DND-41 (cell line): ENCODE results near the gene IQCH.

ENCODE experiments used
- ATAC-seq: fragments of 200-7000 bp; cut with Tn5 transposase; 3 replicates; pipeline ENCODE4 v1.9.1; 2021; ENCODE audit warnings: low read depth; ENCODE audit not compliant: insufficient read depth
- DNase-seq: peaks from one replicate; pipeline ENCODE4 v3.0.0-alpha.2; 2020
- H2AFZ ChIP-seq: 2 replicates; pipeline ENCODE4 v1.6.0; 2012; ENCODE audit warnings: low read depth, low read length
- H3K27ac ChIP-seq: 2 replicates; pipeline ENCODE4 v1.5.1; 2012; ENCODE audit warnings: low read length, inconsistent platforms
- H3K27me3 ChIP-seq: fragments of 200-600 bp; sonication (generic); 2 replicates; pipeline ENCODE4 v1.6.0; 2012; ENCODE audit warnings: low read length, mild to moderate bottlenecking, inconsistent platforms; ENCODE audit not compliant: insufficient read depth, poor library complexity
- H3K36me3 ChIP-seq: 2 replicates; pipeline ENCODE4 v1.5.1; 2012; ENCODE audit warnings: low read length, inconsistent platforms; ENCODE audit not compliant: insufficient read depth
- H3K4me1 ChIP-seq: 2 replicates; pipeline ENCODE4 v1.5.1; 2012; ENCODE audit warnings: mild to moderate bottlenecking, low read length; ENCODE audit not compliant: insufficient read depth
- H3K4me2 ChIP-seq: 2 replicates; pipeline ENCODE4 v1.6.0; 2012; ENCODE audit warnings: mild to moderate bottlenecking, moderate library complexity, low read length, inconsistent platforms; ENCODE audit not compliant: insufficient read depth
- H3K4me3 ChIP-seq, 2 experiments: fragments of 200-600 bp in 1 of 2; shearing (Covaris generic) in 1 of 2; 2 replicates each; pipeline ENCODE4 v1.5.1; 2012 to 2016; ENCODE audit warnings: inconsistent platforms in 2 of 2, low read length in 2 of 2, mild to moderate bottlenecking in 2 of 2, low read depth in 1 of 2, moderate library complexity in 1 of 2
- H3K79me2 ChIP-seq: 2 replicates; pipeline ENCODE4 v1.6.0; 2012; ENCODE audit warnings: low read length, inconsistent platforms; ENCODE audit not compliant: insufficient read depth
- H3K9ac ChIP-seq: 2 replicates; pipeline ENCODE4 v1.6.0; 2012; ENCODE audit warnings: low read depth, mild to moderate bottlenecking, inconsistent platforms, low read length, moderate library complexity
- H3K9me3 ChIP-seq: 2 replicates; pipeline ENCODE4 v1.5.1; 2012; ENCODE audit warnings: low read length, moderate library complexity, mild to moderate bottlenecking, inconsistent platforms; ENCODE audit not compliant: insufficient read depth, severe bottlenecking
- H4K20me1 ChIP-seq: 2 replicates; pipeline ENCODE4 v1.6.0; 2012; ENCODE audit warnings: low read length; ENCODE audit not compliant: insufficient read depth
- EZH2 ChIP-seq: IDR thresholded peaks from 3 replicates; pipeline ENCODE4 v1.6.1; 2012; ENCODE audit warnings: borderline replicate concordance, low read depth, mild to moderate bottlenecking, moderate library complexity, low read length, inconsistent platforms; ENCODE audit not compliant: severe bottlenecking
- TF ChIP-seq, protein P1 (sequence below): IDR thresholded peaks from 2 replicates; pipeline ENCODE4 v1.5.1; 2012; ENCODE audit warnings: borderline replicate concordance, low read length, moderate library complexity, mild to moderate bottlenecking; ENCODE audit not compliant: poor library complexity, severe bottlenecking; ENCODE audit errors: extremely low read depth

Gene IQCH

DNA sequence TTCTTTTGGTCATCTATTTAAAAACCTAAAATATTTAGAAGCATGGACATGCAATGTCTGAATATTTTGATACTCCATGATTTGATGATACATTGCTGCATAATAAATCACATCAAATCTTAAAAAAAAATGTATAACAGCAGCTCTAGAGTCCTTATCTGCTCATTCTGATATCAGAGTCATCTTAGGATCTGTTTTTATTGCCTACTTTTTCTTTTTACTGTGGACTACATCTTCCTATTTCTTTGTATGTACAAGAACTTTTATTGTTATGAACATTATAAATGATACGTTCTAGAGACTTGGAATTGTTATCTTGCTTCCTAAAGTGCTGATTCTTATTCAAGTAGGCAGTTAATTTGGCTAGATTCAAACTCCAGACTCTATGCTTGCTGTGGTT lies 72.7 kb downstream of the IQCH start:
- no peak for DNase-seq
- no peak for TF ChIP-seq EZH2
- TF ChIP-seq, protein P1, sequence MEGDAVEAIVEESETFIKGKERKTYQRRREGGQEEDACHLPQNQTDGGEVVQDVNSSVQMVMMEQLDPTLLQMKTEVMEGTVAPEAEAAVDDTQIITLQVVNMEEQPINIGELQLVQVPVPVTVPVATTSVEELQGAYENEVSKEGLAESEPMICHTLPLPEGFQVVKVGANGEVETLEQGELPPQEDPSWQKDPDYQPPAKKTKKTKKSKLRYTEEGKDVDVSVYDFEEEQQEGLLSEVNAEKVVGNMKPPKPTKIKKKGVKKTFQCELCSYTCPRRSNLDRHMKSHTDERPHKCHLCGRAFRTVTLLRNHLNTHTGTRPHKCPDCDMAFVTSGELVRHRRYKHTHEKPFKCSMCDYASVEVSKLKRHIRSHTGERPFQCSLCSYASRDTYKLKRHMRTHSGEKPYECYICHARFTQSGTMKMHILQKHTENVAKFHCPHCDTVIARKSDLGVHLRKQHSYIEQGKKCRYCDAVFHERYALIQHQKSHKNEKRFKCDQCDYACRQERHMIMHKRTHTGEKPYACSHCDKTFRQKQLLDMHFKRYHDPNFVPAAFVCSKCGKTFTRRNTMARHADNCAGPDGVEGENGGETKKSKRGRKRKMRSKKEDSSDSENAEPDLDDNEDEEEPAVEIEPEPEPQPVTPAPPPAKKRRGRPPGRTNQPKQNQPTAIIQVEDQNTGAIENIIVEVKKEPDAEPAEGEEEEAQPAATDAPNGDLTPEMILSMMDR: no peak
- no peak overlapping the region for H3K9ac ChIP-seq
- H3K27me3 ChIP-seq: no peaks in the 10 kb centered on the region
- H3K4me1 ChIP-seq: no peaks in the 10 kb centered on the region
- no peaks in the 10 kb centered on the region for H3K36me3 ChIP-seq
- no peak overlapping the region for H2AFZ ChIP-seq
- H3K79me2 ChIP-seq: no peaks in the 10 kb centered on the region
- H3K9me3 ChIP-seq: peaks cover 4% of the 10 kb centered on the region
- no peak overlapping the region for H3K4me3 ChIP-seq
- no peaks in the 10 kb centered on the region for H4K20me1 ChIP-seq
- no peak for ATAC-seq
- no peak overlapping the region for H3K27ac ChIP-seq
- H3K4me2 ChIP-seq: no peak overlapping the region

GRCh38 chr15:67327737-67328136 lies 73.2 kb downstream of the IQCH start:
- Histone ChIP-seq H4K20me1 (no peaks in the 10 kb centered on the region), H3K79me2 (no peaks in the 10 kb centered on the region), H3K36me3 (no peaks in the 10 kb centered on the region), H2AFZ (no peak overlapping the region), H3K4me1 (no peaks in the 10 kb centered on the region), H3K27ac (no peak overlapping the region), H3K4me2 (no peak overlapping the region), H3K27me3 (no peaks in the 10 kb centered on the region), H3K4me3 (no peak overlapping the region), H3K9me3 (peaks cover 4% of the 10 kb centered on the region), H3K9ac (no peak overlapping the region)
- no peak for ATAC-seq
- no peak for DNase-seq
- TF ChIP-seq EZH2: no peak
- TF ChIP-seq, protein P1: no peak

DNA sequence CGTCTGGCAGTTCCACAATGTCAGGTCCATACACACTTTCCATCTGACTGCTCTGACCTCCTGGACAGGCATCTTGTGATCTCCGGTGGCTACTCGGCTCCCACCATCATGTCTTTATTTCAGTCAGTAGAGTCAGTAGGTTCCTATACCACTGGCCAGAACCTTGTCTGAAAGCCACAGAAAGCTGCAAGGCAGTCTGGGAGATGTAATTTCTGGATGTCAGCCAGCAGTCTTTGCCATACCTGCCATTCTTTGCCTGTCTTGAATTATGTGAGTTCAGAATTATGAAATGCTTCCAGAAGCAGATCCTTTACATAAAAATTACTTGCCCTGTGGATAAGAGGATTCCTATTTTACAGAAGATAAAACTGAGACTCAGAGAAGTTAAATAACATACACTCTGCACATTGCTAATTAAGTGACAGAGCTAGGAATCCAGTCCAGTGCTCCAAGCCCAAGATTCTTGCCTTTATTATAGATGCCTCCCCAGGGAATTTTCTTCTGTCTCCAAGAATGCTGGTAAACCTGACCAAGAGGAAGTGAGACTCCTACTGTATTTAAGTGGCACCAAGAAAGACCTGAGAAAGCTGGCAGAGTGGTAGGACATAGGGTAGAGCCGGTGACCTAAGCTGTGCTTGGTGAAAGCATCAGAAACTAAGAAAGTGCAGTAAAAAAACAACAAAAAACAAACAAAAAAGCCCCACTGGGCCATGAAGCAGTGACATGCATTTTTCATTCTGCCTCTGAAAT lies 75.6 kb downstream of the IQCH start:
- Histone ChIP-seq H3K4me3 (no peak overlapping the region), H2AFZ (no peak overlapping the region), H3K9ac (no peak overlapping the region), H3K27ac (no peak overlapping the region), H3K79me2 (no peaks in the 10 kb centered on the region), H4K20me1 (no peaks in the 10 kb centered on the region), H3K4me1 (no peaks in the 10 kb centered on the region), H3K4me2 (no peak overlapping the region), H3K36me3 (no peaks in the 10 kb centered on the region), H3K27me3 (no peaks in the 10 kb centered on the region), H3K9me3 (peaks cover 4% of the 10 kb centered on the region)
- TF ChIP-seq, protein P1: no peak
- TF ChIP-seq EZH2: no peak
- ATAC-seq (no peak), DNase-seq (no peak)

DNA sequence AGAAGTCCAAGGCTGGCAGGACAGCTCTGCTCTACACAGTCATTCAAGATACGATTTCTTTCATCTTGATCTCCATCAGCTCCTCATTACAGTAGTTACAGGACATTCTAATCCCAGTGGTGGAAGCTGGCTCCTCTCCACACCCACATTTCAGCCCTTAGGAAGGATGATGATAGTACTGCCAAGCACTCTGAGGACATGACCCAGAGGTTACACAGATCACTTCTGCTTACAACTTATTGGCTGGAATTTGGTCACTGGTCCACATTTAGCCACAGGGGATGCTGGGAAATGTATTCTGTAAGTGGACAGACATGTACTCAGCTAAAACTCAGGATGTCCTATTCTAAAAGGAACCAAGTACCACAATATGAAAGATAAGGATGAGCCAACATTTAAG lies 77.1 kb downstream of the IQCH start:
- H3K9me3 ChIP-seq: peaks cover 4% of the 10 kb centered on the region

More for the DNA sequence above, 77.1 kb downstream of the IQCH start:
- Histone ChIP-seq H3K27me3 (no peaks in the 10 kb centered on the region), H3K4me3 (no peak overlapping the region), H4K20me1 (no peaks in the 10 kb centered on the region), H3K4me2 (no peak overlapping the region), H3K36me3 (no peaks in the 10 kb centered on the region), H3K27ac (no peak overlapping the region), H3K4me1 (no peaks in the 10 kb centered on the region), H2AFZ (no peak overlapping the region), H3K79me2 (no peaks in the 10 kb centered on the region), H3K9ac (no peak overlapping the region)
- DNase-seq (no peak), ATAC-seq (no peak)
- TF ChIP-seq, protein P1: no peak
- no peak for TF ChIP-seq EZH2
